ENCODE measurements around the gene CDH15. TPM values are rescaled to one million over a fixed set of nuclear protein-coding genes. Genes with fewer than 3 reads are reported as not detected.
"Not testable (repeated sequence)": the region's sequence is repeated elsewhere in the genome, so short reads cannot be mapped to it uniquely, and the experiment has no call there.

Gene CDH15
- polyA plus RNA-seq, 1 donor from 2014 or later: not detected

GRCh38 chr16:89179656-89180315 lies 8.2 kb downstream of the CDH15 start:
- H3K36me3 Mint-ChIP-seq: no peaks in the 10 kb centered on the region
- no peak overlapping the region for H3K4me3 Mint-ChIP-seq
- H3K9me3 Mint-ChIP-seq: peaks cover 0 to 1% (median 0%) of the 10 kb centered on the region in 3 donors
- H3K4me1 Mint-ChIP-seq: no peaks in the 10 kb centered on the region
- no peak overlapping the region for H3K27ac Mint-ChIP-seq
- no peaks in the 10 kb centered on the region for H3K27me3 Mint-ChIP-seq

DNA sequence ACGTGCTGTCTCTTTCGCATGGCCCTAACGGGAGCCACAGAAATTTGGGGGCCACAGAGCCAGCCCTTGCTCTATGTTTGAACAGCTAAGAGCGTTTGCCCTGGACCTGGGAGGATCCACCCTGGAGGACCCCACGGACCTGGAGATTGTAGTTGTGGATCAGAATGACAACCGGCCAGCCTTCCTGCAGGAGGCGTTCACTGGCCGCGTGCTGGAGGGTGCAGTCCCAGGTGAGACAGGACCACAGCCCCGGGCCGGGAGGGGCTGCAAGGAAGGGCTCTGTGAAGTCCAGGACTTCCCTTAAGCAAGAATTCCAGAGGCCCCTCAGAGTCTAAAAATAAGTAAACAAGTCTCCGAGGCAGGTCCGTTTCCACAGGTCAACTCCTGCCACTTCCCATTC lies 11.9 kb downstream of the CDH15 start:
- peaks cover 0 to 1% (median 0%) of the 10 kb centered on the region in 3 donors for H3K9me3 Mint-ChIP-seq
- H3K36me3 Mint-ChIP-seq: no peaks in the 10 kb centered on the region
- no peaks in the 10 kb centered on the region for H3K27me3 Mint-ChIP-seq
- H3K27ac Mint-ChIP-seq: peak overlapping the region in 1 of 3 donors; percentile 82
- H3K4me1 Mint-ChIP-seq: peaks cover 0 to 2% (median 0%) of the 10 kb centered on the region in 3 donors
- H3K4me3 Mint-ChIP-seq: peak overlapping the region in 1 of 4 donors; percentile 29

- peak overlapping the region in 1 of 3 donors; percentile 91 for H3K27ac Mint-ChIP-seq
- H3K27me3 Mint-ChIP-seq: no peaks in the 10 kb centered on the region
- peak overlapping the region in 1 of 4 donors; percentile 55 for H3K4me3 Mint-ChIP-seq
- H3K36me3 Mint-ChIP-seq: no peaks in the 10 kb centered on the region
- peaks cover 0 to 1% (median 0%) of the 10 kb centered on the region in 3 donors for H3K9me3 Mint-ChIP-seq
- H3K4me1 Mint-ChIP-seq: peaks cover 0 to 2% (median 0%) of the 10 kb centered on the region in 3 donors
These were observed 12.6 kb downstream of the CDH15 start for GRCh38 chr16:89183975-89184676.

- Mint-ChIP-seq H3K9me3 (peaks cover 0 to 1% (median 0%) of the 10 kb centered on the region in 3 donors), H3K27me3 (no peaks in the 10 kb centered on the region), H3K36me3 (no peaks in the 10 kb centered on the region), H3K4me1 (peaks cover 0 to 2% (median 0%) of the 10 kb centered on the region in 3 donors), H3K27ac (peak overlapping the region in 1 of 3 donors; percentile 91), H3K4me3 (peak overlapping the region in 1 of 4 donors; percentile 55)
These were observed 13.1 kb downstream of the CDH15 start for GRCh38 chr16:89184677-89184932.

DNA sequence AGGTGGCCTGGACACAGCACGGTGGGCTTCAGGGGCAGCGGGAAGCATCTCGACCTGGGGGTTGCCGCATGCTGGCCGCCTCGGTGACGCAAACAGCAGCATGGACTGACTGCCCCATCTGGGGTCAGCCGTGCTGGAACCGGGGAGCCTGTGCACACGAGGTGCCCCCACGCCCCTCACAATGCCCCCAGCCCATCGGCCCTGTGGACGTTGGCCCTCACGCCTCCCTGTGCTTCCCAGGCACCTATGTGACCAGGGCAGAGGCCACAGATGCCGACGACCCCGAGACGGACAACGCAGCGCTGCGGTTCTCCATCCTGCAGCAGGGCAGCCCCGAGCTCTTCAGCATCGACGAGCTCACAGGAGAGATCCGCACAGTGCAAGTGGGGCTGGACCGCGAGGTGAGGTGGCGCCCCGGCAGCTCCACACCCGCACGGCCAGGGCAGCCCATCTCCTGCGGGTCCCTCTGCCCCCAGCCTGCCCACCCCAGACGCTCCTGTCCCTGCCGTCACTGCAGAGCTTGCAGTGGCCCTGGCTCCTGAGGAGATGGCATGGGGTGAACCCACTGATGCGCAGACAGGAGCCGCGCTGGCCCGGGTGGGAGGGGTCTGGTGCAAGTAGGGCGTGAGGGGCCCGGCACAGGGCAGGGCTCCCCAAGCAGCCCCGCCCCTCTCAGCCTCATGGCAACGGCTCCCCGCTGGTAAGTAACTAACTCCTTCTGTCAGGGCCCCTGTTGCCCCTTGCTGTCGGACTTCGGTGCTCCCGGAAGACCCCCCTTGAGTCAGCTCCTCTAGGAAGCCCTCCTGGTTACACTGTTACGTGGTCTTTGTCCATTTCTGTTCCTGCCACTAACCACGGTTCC lies 13.6 kb downstream of the CDH15 start:
- peaks cover 0 to 2% (median 0%) of the 10 kb centered on the region in 3 donors for H3K4me1 Mint-ChIP-seq
- H3K4me3 Mint-ChIP-seq: peak overlapping the region in 1 of 4 donors; percentile 50
- peak overlapping the region; percentile 23 to 91 (median 80) for H3K27ac Mint-ChIP-seq
- H3K27me3 Mint-ChIP-seq: no peaks in the 10 kb centered on the region
- peaks cover 0 to 1% (median 0%) of the 10 kb centered on the region in 3 donors for H3K9me3 Mint-ChIP-seq
- H3K36me3 Mint-ChIP-seq: no peaks in the 10 kb centered on the region

DNA sequence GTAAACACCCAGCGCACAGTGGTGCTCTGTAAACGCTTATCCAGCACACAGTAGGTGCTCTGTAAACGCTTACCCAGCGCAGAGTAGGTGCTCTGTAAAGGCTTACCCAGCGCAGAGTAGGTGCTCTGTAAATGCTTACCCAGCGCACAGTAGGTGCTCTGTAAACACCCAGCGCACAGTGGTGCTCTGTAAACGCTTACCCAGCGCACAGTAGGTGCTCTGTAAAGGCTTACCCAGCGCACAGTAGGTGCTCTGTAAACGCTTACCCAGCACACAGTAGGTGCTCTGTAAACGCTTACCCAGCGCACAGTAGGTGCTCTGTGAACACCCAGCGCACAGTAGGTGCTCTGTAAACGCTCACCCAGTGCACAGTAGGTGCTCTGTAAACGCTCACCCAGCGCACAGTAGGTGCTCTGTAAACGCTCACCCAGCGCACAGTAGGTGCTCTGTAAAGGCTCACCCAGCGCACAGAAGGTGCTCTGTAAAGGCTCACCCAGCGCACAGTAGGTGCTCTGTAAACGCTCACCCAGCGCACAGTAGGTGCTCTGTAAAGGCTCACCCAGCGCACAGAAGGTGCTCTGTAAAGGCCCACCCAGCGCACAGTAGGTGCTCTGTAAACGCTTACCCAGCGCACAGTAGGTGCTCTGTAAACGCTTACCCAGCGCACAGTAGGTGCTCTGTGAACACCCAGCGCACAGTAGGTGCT lies 14.5 kb downstream of the CDH15 start:
- Mint-ChIP-seq H3K27ac (peak overlapping the region in 2 of 3 donors; percentile 80 to 91), H3K4me3 (peak overlapping the region in 1 of 4 donors; percentile 50)
- not testable (repeated sequence) for H3K9me3 Mint-ChIP-seq, H3K4me1 Mint-ChIP-seq, H3K27me3 Mint-ChIP-seq, H3K36me3 Mint-ChIP-seq

GRCh38 chr16:89186593-89187031 lies 15.1 kb downstream of the CDH15 start:
- H3K4me1 Mint-ChIP-seq, H3K27me3 Mint-ChIP-seq, H3K9me3 Mint-ChIP-seq, H3K36me3 Mint-ChIP-seq, H3K4me3 Mint-ChIP-seq: not testable (repeated sequence)
- H3K27ac Mint-ChIP-seq: peak overlapping the region in 2 of 3 donors; percentile 89 to 96

GRCh38 chr16:89187032-89187769 lies 15.7 kb downstream of the CDH15 start:
- Mint-ChIP-seq H3K27ac (peak overlapping the region; percentile 86 to 96 (median 89)), H3K27me3 (no peaks in the 10 kb centered on the region), H3K36me3 (no peaks in the 10 kb centered on the region), H3K4me1 (peaks cover 0 to 2% (median 2%) of the 10 kb centered on the region in 3 donors), H3K4me3 (peak overlapping the region in 1 of 4 donors; percentile 53), H3K9me3 (peaks cover 0 to 1% (median 0%) of the 10 kb centered on the region in 3 donors)

GRCh38 chr16:89187770-89188392 lies 16.3 kb downstream of the CDH15 start:
- Mint-ChIP-seq H3K36me3 (no peaks in the 10 kb centered on the region), H3K27me3 (no peaks in the 10 kb centered on the region), H3K27ac (peak overlapping the region in 2 of 3 donors; percentile 89 to 96), H3K4me1 (peaks cover 0 to 2% (median 2%) of the 10 kb centered on the region in 3 donors), H3K4me3 (peak overlapping the region in 1 of 4 donors; percentile 53), H3K9me3 (peaks cover 0 to 1% (median 0%) of the 10 kb centered on the region in 3 donors)

- H3K4me3 Mint-ChIP-seq: peak overlapping the region in 1 of 4 donors; percentile 66
- H3K4me1 Mint-ChIP-seq, H3K27me3 Mint-ChIP-seq, H3K9me3 Mint-ChIP-seq, H3K27ac Mint-ChIP-seq, H3K36me3 Mint-ChIP-seq: not testable (repeated sequence)
These were observed 17.2 kb downstream of the CDH15 start for GRCh38 chr16:89188471-89189357.

DNA sequence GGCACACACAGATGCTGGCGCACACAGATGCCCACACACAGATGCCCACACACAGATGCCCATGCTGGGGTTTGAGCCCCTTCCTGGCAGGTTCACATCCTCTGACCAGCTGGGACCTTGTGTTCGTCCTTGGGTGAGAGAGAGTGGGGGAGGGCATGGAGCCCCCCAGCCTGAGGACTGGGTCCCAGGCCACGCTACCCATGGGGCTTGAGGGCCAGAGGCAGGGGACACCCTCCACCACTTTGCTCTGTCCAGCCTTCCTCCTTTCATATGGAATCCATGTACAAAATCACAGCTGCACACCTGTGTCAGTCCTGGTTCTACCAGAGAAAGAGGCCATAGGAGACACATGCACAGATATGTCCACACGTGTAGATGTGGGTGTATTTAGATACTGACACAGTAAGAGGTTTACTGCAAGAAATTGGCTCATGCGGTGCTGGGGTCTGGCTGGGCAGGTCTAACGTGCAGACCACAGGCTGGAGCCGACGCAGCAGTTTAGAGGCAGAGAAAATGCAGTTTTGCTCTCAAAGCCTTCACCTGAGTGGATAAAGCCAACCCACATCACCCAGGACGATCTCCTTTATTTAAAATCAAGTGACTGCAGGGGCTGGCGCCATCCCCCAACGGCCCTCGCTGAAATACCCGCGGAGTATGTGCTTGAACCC lies 17.9 kb downstream of the CDH15 start:
- no peaks in the 10 kb centered on the region for H3K36me3 Mint-ChIP-seq
- H3K4me3 Mint-ChIP-seq: peak overlapping the region in 1 of 4 donors; percentile 66
- H3K27ac Mint-ChIP-seq: peak overlapping the region in 2 of 3 donors; percentile 74 to 88
- H3K4me1 Mint-ChIP-seq: peaks cover 0 to 2% (median 2%) of the 10 kb centered on the region in 3 donors
- H3K27me3 Mint-ChIP-seq: no peaks in the 10 kb centered on the region
- no peaks in the 10 kb centered on the region for H3K9me3 Mint-ChIP-seq

- peak overlapping the region in 1 of 4 donors; percentile 20 for H3K4me3 Mint-ChIP-seq
- H3K9me3 Mint-ChIP-seq: no peaks in the 10 kb centered on the region
- H3K36me3 Mint-ChIP-seq: no peaks in the 10 kb centered on the region
- peaks cover 0 to 4% (median 2%) of the 10 kb centered on the region in 3 donors for H3K4me1 Mint-ChIP-seq
- H3K27ac Mint-ChIP-seq: peak overlapping the region; percentile 74 to 88 (median 83)
- H3K27me3 Mint-ChIP-seq: no peaks in the 10 kb centered on the region
These were observed 18.8 kb downstream of the CDH15 start for GRCh38 chr16:89190150-89190958.
